ENCODE results near the gene LDHA.

The LDHA gene

DNA sequence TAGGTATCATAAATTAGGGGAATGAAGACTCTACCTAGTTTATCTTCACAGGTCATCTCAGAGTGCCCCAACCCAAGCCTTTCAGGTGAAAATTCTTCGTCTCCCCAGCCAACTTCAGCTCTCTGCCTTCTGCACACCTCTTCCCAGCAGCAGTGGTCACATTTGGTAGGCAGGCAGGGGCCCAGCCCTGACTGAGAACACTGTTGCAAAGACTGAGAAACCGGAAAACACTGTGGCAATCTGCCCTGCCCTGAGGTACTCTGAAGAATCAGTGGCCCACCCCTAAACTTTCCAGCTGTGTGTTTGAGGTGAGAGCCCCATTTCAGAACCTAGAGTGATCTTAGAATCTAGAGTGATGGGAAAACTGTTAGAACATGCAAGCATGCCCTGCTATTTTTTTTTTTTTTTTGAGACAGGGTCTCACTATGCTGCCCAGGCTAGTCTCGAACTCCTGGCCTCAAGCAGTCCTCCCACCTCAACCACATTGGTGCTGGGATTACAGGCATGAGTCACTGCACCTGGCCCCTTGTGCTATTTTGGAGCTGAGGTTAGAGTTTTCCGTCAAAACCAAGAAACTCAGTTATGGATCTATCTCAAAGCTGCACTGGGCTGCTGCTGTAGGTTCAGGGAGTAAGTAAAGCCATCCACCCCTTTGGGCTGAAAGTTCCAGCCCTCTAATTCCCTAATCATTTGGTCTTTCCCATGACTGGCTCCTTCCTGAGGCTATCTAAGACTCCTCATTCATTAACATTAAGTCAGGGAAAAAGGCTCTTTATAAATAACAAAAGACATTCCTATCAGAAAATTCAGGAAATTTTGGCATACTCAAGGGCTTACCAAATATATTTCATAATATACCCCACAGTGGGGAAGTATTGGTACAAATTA is 1.7 kb upstream of the LDHA start:
- H3K4me1 ChIP-seq = no peaks in the 10 kb centered on the region
- no peaks in the 10 kb centered on the region for H3K79me2 ChIP-seq
- H2AFZ ChIP-seq = no peak overlapping the region
- no peak overlapping the region for H3K9ac ChIP-seq
- H3K27me3 ChIP-seq (ENCODE audit: control insufficient read depth, insufficient read depth, low read length) = no peaks in the 10 kb centered on the region
- no peak overlapping the region for H3K4me2 ChIP-seq (ENCODE audit: low read length)
- no peak overlapping the region for H3K4me3 ChIP-seq (ENCODE audit: low read depth, low read length)
- no peaks in the 10 kb centered on the region for H3K36me3 ChIP-seq (ENCODE audit: control insufficient read depth, insufficient read depth, low read length)
- no peaks in the 10 kb centered on the region for H3K9me3 ChIP-seq (ENCODE audit: control insufficient read depth, low read length)
- TF ChIP-seq, protein P1, sequence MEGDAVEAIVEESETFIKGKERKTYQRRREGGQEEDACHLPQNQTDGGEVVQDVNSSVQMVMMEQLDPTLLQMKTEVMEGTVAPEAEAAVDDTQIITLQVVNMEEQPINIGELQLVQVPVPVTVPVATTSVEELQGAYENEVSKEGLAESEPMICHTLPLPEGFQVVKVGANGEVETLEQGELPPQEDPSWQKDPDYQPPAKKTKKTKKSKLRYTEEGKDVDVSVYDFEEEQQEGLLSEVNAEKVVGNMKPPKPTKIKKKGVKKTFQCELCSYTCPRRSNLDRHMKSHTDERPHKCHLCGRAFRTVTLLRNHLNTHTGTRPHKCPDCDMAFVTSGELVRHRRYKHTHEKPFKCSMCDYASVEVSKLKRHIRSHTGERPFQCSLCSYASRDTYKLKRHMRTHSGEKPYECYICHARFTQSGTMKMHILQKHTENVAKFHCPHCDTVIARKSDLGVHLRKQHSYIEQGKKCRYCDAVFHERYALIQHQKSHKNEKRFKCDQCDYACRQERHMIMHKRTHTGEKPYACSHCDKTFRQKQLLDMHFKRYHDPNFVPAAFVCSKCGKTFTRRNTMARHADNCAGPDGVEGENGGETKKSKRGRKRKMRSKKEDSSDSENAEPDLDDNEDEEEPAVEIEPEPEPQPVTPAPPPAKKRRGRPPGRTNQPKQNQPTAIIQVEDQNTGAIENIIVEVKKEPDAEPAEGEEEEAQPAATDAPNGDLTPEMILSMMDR (IDR thresholded peaks at IDR 0.05) = no peak
- H3K27ac ChIP-seq = no peak overlapping the region

DNA sequence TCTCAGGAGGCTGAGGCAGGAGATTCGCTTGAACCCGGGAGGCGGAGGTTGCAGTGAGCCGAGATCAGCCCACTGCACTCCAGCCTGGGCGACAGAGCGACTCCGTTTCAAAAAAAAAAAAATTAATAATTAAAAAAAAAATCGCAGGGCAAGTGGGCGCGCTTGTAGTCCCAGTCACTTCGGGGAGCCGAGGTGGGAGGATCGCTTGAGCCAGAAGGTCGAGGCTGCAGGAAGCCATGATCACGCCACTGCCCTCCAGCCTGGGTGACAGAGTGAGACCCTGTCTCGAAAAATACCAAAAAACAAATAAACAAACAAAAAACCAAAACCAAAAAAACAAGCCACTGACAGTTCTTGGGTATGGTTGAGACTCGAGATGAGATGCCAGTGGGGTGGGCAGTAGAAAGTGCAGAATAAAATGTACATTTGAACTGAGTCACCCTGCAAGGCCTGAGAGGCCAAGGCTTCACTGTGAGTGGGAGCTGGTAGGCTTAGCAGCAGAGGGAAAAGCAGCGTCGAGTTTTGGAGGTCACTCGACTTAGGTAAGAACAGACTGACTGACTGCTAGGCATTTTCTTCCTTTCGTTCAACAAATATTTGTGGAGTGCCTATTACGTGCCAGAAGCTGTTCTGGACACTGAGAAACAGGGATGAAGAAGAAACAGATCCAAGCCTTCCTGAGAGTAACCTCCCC is 635 bp upstream of the LDHA start:
- peak overlapping the region; percentile 74 for H3K27ac ChIP-seq
- no peaks in the 10 kb centered on the region for H3K9me3 ChIP-seq (ENCODE audit: control insufficient read depth, low read length)
- no peaks in the 10 kb centered on the region for H3K4me1 ChIP-seq
- TF ChIP-seq, protein P1 (IDR thresholded peaks at IDR 0.05) = no peak
- H3K9ac ChIP-seq = no peak overlapping the region
- H2AFZ ChIP-seq = peak overlapping the region; percentile 86
- H3K79me2 ChIP-seq = no peaks in the 10 kb centered on the region
- peak overlapping the region; percentile 33 for H3K4me2 ChIP-seq (ENCODE audit: low read length)
- no peaks in the 10 kb centered on the region for H3K27me3 ChIP-seq (ENCODE audit: control insufficient read depth, insufficient read depth, low read length)
- H3K4me3 ChIP-seq (ENCODE audit: low read depth, low read length) = peak overlapping the region; percentile 46
- no peaks in the 10 kb centered on the region for H3K36me3 ChIP-seq (ENCODE audit: control insufficient read depth, insufficient read depth, low read length)

DNA sequence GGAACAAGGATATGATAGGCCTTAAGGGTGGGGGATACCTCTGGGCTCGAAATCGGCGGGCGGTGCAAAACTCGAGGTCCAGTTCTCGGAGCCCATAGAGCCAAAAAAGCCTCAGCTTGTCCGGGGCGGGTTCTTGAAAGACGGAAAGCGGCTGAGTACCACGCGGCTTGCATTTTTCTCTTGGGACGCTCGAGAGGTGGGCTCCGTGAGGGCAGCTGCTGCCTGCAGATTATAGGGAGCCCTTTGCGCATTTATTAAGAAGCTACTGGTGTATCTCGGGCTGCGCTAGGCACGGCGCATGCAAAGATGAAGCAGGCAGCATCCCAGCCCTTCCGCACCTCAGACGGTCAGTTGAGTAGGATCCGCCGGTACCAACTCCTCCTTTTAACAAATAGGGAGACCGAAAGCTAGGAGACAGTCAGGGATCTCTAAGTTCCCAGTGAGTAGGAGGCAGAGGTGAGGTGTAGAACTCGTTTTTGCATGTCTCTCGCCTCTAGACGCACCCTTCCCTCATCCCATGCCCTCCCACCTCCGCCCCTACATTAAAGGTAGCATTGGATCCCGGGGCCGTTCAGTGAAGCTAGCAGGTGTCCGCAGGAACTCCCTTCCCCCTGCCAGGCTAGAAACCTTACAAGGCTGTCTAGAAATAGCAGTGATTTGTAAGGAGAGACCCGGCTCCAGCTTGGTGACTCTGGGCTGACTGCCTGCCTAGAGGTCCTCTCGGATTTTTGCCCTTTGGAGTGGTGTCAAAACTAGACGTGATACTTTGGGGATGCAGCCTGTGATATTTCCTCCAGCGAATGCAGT is 768 bp downstream of the LDHA start:
- H3K9me3 ChIP-seq (ENCODE audit: control insufficient read depth, low read length) = no peaks in the 10 kb centered on the region
- peak overlapping the region; percentile 86 for H2AFZ ChIP-seq
- peak overlapping the region; percentile 63 for H3K4me2 ChIP-seq (ENCODE audit: low read length)
- no peaks in the 10 kb centered on the region for H3K27me3 ChIP-seq (ENCODE audit: control insufficient read depth, insufficient read depth, low read length)
- no peaks in the 10 kb centered on the region for H3K79me2 ChIP-seq
- H3K27ac ChIP-seq = peak overlapping the region; percentile 74
- H3K4me3 ChIP-seq (ENCODE audit: low read depth, low read length) = peak overlapping the region; percentile 46
- H3K36me3 ChIP-seq (ENCODE audit: control insufficient read depth, insufficient read depth, low read length) = no peaks in the 10 kb centered on the region
- TF ChIP-seq, protein P1 (IDR thresholded peaks at IDR 0.05) = no peak
- no peak overlapping the region for H3K9ac ChIP-seq
- no peaks in the 10 kb centered on the region for H3K4me1 ChIP-seq

DNA sequence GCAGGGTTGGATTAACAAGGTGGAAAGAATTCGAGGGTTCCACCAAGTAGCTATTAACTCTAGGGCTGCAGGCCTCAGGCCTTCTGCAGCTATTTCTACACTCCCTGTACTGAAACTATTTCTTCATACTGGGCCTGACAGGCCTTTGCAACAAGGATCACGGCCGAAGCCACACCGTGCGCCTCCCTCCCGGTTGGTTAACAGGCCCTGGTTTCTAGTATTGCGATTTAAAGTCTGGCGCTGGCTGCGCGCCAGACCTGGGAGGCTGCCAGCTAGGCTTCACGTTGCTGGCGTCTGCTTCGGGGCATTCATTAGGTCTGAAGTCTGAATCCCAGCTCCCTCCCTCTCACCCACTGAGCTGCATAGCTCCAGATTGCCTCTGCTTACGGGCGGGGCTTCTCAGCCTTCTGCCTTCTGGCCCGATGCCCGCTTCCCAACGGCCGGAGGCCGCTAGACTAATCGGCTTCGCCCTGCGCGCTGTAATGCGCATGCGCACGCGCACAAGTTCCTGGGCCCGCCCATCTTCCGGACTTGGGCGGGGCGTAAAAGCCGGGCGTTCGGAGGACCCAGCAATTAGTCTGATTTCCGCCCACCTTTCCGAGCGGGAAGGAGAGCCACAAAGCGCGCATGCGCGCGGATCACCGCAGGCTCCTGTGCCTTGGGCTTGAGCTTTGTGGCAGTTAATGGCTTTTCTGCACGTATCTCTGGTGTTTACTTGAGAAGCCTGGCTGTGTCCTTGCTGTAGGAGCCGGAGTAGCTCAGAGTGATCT is 1.6 kb downstream of the LDHA start:
- Histone ChIP-seq H3K9ac (no peak overlapping the region), H3K27ac (peak overlapping the region; percentile 74), H2AFZ (peak overlapping the region; percentile 86), H3K4me2 (ENCODE audit: low read length) (peak overlapping the region; percentile 70), H3K4me3 (ENCODE audit: low read depth, low read length) (peak overlapping the region; percentile 66), H3K4me1 (no peaks in the 10 kb centered on the region), H3K27me3 (ENCODE audit: control insufficient read depth, insufficient read depth, low read length) (no peaks in the 10 kb centered on the region), H3K9me3 (ENCODE audit: control insufficient read depth, low read length) (no peaks in the 10 kb centered on the region), H3K36me3 (ENCODE audit: control insufficient read depth, insufficient read depth, low read length) (no peaks in the 10 kb centered on the region), H3K79me2 (no peaks in the 10 kb centered on the region)
- TF ChIP-seq, protein P1 (IDR thresholded peaks at IDR 0.05) = no peak

All from parathyroid adenoma (tissue), 2 donors.